ENCODE measurements around the gene SLC35F3.

DNA sequence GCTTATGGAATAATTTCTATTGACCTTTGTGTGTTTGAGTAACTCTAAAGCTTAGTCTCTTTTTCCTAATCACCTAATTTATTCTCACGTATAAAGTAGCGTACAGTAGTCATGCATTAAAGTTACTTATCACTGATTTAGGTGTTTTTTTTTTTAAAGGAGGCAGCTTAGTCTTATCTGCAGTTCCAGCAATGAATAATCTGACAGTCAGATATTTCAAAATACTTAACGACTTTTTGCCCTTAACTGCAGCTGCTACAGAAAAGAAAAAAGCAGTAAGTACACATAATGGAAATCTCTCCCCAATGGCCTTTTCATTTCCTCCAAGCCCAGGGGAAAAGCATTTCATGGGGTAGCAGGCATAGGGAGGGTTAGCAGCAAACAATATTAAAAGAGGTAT lies 54.6 kb downstream of the SLC35F3 start:
- TF ChIP-seq, protein P1, sequence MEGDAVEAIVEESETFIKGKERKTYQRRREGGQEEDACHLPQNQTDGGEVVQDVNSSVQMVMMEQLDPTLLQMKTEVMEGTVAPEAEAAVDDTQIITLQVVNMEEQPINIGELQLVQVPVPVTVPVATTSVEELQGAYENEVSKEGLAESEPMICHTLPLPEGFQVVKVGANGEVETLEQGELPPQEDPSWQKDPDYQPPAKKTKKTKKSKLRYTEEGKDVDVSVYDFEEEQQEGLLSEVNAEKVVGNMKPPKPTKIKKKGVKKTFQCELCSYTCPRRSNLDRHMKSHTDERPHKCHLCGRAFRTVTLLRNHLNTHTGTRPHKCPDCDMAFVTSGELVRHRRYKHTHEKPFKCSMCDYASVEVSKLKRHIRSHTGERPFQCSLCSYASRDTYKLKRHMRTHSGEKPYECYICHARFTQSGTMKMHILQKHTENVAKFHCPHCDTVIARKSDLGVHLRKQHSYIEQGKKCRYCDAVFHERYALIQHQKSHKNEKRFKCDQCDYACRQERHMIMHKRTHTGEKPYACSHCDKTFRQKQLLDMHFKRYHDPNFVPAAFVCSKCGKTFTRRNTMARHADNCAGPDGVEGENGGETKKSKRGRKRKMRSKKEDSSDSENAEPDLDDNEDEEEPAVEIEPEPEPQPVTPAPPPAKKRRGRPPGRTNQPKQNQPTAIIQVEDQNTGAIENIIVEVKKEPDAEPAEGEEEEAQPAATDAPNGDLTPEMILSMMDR (IDR thresholded peaks at IDR 0.05; ENCODE audit: poor library complexity, severe bottlenecking): no peak
- TF ChIP-seq SMC3 (conservative IDR thresholded peaks at IDR 0.05; ENCODE audit: poor library complexity): no peak
- TF ChIP-seq, protein P2, sequence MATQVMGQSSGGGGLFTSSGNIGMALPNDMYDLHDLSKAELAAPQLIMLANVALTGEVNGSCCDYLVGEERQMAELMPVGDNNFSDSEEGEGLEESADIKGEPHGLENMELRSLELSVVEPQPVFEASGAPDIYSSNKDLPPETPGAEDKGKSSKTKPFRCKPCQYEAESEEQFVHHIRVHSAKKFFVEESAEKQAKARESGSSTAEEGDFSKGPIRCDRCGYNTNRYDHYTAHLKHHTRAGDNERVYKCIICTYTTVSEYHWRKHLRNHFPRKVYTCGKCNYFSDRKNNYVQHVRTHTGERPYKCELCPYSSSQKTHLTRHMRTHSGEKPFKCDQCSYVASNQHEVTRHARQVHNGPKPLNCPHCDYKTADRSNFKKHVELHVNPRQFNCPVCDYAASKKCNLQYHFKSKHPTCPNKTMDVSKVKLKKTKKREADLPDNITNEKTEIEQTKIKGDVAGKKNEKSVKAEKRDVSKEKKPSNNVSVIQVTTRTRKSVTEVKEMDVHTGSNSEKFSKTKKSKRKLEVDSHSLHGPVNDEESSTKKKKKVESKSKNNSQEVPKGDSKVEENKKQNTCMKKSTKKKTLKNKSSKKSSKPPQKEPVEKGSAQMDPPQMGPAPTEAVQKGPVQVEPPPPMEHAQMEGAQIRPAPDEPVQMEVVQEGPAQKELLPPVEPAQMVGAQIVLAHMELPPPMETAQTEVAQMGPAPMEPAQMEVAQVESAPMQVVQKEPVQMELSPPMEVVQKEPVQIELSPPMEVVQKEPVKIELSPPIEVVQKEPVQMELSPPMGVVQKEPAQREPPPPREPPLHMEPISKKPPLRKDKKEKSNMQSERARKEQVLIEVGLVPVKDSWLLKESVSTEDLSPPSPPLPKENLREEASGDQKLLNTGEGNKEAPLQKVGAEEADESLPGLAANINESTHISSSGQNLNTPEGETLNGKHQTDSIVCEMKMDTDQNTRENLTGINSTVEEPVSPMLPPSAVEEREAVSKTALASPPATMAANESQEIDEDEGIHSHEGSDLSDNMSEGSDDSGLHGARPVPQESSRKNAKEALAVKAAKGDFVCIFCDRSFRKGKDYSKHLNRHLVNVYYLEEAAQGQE (IDR thresholded peaks at IDR 0.05; ENCODE audit: borderline replicate concordance): no peak
- no peak for TF ChIP-seq EP300 (conservative IDR thresholded peaks at IDR 0.05; ENCODE audit: poor library complexity, severe bottlenecking)
- no peak for TF ChIP-seq POLR2AphosphoS5 (IDR thresholded peaks at IDR 0.05)
- TF ChIP-seq TAF1 (IDR thresholded peaks at IDR 0.05; ENCODE audit: low read depth): no peak
- no peak for TF ChIP-seq EZH2 (IDR thresholded peaks at IDR 0.05; ENCODE audit: borderline replicate concordance, insufficient read depth, low read length, poor library complexity, severe bottlenecking)
- no peak for TF ChIP-seq RAD21 (conservative IDR thresholded peaks at IDR 0.05)
- no peak for TF ChIP-seq MXI1 (conservative IDR thresholded peaks at IDR 0.05; ENCODE audit: poor library complexity, severe bottlenecking)
